Cerebellar nuclear complex (tissue), 1 donor: Measurements from ENCODE around the gene ALPP.
"Not testable (repeated sequence)": the region's sequence is repeated elsewhere in the genome, so short reads cannot be mapped to it uniquely, and the experiment has no call there.

ENCODE experiments used
- DNase-seq, 2 experiments: peaks; one replicate each; lab custom pipeline; 2025; lab: John Stamatoyannopoulos, UW

The ALPP gene

DNA sequence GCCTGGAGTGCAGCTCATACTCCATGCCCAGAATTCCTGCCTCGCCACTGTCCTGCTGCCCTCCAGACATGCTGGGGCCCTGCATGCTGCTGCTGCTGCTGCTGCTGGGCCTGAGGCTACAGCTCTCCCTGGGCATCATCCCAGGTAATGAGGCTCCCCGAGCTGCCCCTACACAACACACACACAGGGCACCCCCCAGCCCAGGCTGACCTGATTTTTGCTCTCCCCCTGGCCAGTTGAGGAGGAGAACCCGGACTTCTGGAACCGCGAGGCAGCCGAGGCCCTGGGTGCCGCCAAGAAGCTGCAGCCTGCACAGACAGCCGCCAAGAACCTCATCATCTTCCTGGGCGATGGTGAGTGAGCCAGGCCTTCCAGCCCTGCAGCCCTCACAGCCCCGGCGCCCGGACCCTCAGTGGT lies at the start of gene ALPP:
Gene ALPP (plus strand): TSS at position 17 of the 417 bp plus-strand sequence. CDS start 52 bp downstream, at position 69.
- DNase-seq, result not testable (repeated sequence)

- no peak for DNase-seq
Measured at GRCh38 chr2:232329716-232330067, 48.9 kb upstream of the ALPP start.

DNA sequence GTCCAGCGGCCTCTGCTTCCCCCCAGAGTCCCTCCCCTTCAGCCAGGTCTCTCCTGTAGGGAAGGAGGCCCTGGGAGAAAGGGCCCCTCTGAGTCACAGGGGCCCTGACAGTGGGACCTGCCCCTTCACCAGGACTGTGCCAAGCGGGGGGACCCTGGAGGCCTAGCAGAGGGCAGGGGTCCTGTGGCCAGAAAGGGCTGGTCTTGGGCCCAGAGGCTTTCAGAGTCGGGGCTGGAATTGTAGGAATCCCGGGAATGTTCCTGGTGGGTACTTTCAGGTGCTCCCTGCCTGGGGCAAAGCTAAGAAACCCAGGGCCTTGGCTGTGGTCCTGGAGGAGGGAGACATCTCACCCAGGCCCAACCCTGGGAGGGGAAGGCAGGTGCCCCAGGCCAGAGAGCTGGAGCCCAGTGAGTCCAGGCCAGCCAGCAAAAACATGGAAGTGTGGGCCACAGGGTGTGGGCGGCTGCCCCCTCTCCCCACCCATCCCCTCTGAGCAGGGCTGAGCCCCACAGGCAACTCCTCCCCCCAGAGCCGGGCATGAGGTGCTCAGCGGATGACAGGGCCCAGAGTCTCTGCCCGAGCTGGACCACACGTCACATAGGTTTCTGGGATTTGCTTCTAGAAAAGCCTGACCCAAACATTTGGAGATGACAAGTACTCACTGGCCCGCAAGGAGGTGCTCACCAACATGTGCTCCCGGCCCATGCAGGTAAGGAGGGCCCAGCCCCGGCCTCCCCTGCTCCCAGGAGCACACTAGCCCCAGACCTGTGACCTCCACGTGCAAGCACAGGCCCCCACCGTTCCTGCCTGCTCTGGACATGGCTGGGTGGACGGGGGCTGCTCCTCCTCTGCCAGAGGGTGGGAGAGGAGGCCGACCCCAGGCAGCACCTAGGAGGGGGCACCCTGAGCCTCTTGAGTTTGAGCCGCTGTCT lies 48.2 kb upstream of the ALPP start:
- DNase-seq, result no peak

DNA sequence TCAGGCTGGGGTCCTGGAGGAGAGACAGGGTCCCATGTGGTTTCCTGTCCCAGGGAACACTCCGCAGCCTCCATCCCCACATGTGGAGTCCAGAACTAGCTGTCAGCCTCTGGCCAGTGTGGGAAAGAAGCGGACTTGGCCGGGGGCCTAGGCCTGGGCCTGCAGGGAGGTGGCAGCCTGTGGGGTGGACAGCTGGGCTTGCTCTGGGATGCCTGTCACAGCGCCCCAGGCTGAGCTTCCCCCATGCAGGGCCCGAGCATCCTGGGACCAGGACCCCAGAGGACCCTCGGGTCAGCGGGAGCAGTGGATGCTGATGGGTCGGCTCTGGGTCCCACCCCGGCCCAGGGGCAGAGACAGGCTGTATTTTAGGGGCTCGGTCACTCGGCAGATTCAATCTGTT lies 47.5 kb upstream of the ALPP start:
- DNase-seq, result not testable (repeated sequence)

- DNase-seq, result not testable (repeated sequence)
Measured at GRCh38 chr2:232331641-232332040, 46.9 kb upstream of the ALPP start.

GRCh38 chr2:232332244-232332939 lies 46.2 kb upstream of the ALPP start:
- not testable (repeated sequence) for DNase-seq

DNA sequence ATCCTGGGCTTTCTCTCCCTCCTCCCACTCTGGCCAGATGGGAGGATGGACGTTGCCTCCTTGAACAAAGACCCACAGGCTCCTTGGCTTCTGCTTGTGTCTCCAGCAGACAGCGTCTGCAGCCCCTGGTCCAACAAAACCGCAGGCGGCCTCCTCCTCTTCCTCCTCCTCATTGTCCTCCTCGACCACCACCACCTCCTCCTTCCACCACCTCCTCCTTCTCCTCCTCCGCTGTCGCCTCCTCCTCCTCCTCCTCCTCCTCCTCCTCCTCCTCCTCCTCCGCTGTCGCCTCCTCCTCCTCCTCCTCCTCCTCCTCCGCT lies 45.7 kb upstream of the ALPP start:
- no peak for DNase-seq

GRCh38 chr2:232333361-232334135 lies 45.0 kb upstream of the ALPP start:
- DNase-seq, result no peak

GRCh38 chr2:232334136-232334884 lies 44.2 kb upstream of the ALPP start:
- not testable (repeated sequence) for DNase-seq

DNA sequence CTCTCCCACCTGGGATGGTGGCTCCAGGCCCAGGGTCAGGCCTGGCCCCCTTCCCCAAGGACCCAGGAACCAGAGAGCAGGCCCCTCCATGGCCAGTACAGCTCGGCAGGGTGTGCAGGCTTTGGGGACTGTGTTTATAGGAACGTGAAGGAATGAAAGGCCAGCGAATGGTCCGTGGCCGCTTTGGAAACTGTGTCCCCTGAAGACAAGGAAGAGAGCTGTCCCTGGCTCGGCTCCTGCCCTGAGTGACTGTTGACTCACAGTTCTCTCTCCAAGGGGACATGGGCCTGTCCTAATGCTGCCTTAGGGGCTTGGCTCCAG lies 43.7 kb upstream of the ALPP start:
- not testable (repeated sequence) for DNase-seq

DNA sequence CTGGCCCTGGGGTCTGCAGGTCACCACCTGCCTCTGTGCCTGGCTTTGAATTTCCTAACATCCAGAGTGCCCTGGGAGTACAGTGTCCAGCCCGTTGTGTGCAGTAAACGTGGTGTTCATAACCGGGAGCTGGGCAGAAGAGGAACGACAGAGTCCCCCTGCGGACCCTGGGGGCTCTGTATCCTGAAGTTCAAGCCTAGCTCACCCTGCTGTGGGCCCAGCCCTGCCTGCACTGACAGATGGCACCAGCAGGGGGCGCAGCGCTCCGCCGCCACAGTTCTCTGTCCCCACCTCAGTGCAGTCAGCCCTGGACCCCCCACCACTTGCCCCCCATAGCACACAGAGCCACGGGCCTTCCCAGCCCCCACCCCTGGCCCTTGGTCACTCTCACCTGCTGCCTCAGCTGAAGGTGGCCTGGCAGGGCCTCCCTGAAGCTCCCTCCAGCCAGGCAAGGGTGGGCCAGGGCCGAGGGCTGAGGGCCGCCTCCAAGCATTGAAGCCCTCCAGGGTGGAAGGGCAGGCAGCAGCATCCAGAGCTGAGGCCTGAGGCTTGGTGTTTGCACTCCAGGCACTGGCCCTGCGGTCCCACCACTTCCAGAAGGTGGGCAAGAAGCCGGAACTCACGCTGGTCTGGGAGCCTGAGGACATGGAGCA lies 43.2 kb upstream of the ALPP start:
- not testable (repeated sequence) for DNase-seq

DNA sequence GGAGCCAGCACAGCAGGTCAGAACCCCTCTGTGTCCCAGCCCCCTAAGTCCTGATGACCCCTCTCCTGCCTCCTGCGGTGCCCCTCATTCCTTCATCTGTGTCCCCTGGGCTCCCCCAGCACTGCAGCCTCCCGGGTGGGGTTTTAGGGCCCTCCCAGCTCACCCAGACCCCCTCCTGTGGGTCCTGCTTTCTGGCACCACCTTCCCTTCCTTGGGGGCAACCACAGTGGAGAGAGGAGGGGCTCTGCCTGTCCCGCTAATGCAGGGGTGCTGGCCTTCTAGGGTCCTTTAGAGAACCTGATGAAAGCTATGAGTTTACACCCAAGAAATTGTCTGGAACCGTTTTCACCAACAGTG lies 42.7 kb upstream of the ALPP start:
- no peak for DNase-seq

DNA sequence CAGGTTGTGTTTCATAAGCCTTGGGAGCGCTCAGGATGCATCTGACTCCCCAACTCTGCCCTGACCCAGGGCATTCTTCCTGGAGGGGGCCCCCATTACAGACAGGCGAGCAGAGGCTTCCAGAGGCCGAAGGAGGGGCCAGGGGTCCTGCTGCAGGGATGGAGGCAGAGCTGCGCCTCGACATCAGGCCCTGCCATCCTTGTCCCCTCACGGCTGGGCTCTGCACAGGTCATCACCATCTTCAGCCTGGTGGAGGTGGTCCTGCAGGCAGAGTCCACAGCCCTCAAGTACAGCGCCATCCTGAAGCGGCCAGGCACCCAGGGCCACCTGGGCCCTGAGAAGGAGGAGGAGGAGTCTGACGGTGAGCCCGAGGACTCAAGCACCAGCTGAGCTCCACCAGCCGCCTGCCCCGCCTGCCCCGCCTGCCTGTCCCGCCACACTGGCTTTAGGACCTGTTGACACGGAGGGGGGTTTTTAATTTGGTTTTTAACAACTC lies 42.3 kb upstream of the ALPP start:
- no peak for DNase-seq

- DNase-seq, result no peak
Measured at GRCh38 chr2:232336981-232337720, 41.4 kb upstream of the ALPP start.

DNA sequence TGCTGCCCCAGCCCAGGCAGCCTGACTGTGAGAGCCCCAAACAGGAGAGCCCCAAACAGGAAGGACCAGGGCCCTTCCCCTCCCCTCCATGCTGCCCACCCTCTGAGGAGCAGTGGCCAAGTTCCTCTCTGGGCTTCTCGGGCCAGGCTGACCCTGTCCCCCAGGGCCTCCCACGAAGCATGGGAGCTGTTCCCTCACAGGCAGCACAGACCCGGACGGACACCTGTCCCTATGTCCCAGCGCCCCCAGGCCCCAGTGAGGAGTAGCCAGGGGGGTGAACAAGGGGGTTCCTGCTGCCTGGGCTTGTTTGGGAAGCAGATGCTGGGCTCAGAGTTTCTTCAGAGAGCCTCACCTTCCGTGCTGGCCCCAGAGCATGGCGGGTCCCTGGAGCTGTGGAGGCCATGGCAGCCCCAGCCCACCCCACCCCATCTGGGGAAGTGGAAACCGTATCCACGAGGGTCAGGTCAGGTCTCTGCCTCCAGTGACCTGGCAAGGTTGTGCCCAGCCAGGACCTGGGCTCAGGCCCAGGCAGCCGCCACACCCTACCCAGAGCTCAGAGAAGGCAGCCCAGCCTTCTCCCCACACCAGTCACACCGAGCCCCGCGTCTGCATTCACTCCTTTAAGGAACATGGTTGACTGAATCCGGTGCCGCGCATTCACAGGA lies 40.3 kb upstream of the ALPP start:
- DNase-seq, result not testable (repeated sequence)

- no peak for DNase-seq
Measured at GRCh38 chr2:232338759-232339106, 39.8 kb upstream of the ALPP start.

GRCh38 chr2:232339121-232340081 lies 39.1 kb upstream of the ALPP start:
- no peak for DNase-seq

GRCh38 chr2:232340171-232340935 lies 38.2 kb upstream of the ALPP start:
- DNase-seq, result no peak
